GM12878 (cell line): ENCODE data around the gene PACSIN3. TPM values are rescaled to one million over a fixed set of nuclear protein-coding genes. Genes with fewer than 3 reads are reported as not detected.

Source experiments
- ATAC-seq: fragments of 200-7000 bp; cut with Tn5 transposase; 3 replicates; pipeline ENCODE4 v1.9.1; 2020; ENCODE audit warnings: mild to moderate bottlenecking, moderate library complexity
- BruUV-seq: library from RNA; stranded (reverse); fragments of 400-500 nt; replicated peaks from 2 replicates; lab custom pipeline; 2021; lab: Mats Ljungman, UMichigan
- CTCF ChIA-PET: fragments of 300-600 bp; sonication (Branson Sonifier 250); formaldehyde crosslinking; extraction: SDS; loops from one replicate; lab custom pipeline; 2021; ENCODE audit warnings: inconsistent platforms; lab: Yijun Ruan, JAX
- POLR2A ChIA-PET: fragments of 350-600 bp; formaldehyde crosslinking; extraction: SDS; loops from one replicate; lab custom pipeline; 2021; ENCODE audit warnings: inconsistent platforms; lab: Charles Lee
- RAD21 ChIA-PET: fragments of 300-600 bp; sonication (Branson Sonifier 250); formaldehyde crosslinking; loops from one replicate; lab custom pipeline; 2023; ENCODE audit warnings: antibody characterized with exemption; ENCODE audit not compliant: unreplicated experiment; lab: Charles Lee
- SMC1A ChIA-PET: fragments of 300-600 bp; sonication (Branson Sonifier 250); formaldehyde crosslinking; loops from one replicate; lab custom pipeline; 2023; ENCODE audit not compliant: unreplicated experiment, uncharacterized antibody; lab: Charles Lee
- DNase-seq: peaks from one replicate; pipeline ENCODE4 v3.0.0-alpha.2; 2011; ENCODE audit warnings: low read depth, low spot score
- FAIRE-seq: peaks from 3 replicates; lab custom pipeline; 2011; peaks lifted over from hg19 to GRCh38; lab: Jason Lieb, UNC
- H2AFZ ChIP-seq: 2 replicates; pipeline ENCODE4 v1.6.0; 2011; ENCODE audit warnings: low read depth, low read length, control low read depth; ENCODE audit not compliant: control insufficient read depth
- H3K27ac ChIP-seq: 2 replicates; pipeline ENCODE4 v1.5.1; 2011; ENCODE audit warnings: control low read depth; ENCODE audit not compliant: control insufficient read depth, insufficient read depth
- H3K27me3 ChIP-seq, 2 experiments: replicated peaks in 1 of 2; 2 replicates each; pipeline versions ENCODE4 v1.6.0 to v1.6.1; 2011; ENCODE audit warnings: low read length in 1 of 2; ENCODE audit not compliant: control insufficient read depth in 2 of 2, insufficient read depth in 2 of 2
- H3K36me3 ChIP-seq, 2 experiments: 2 replicates each; pipeline ENCODE4 v1.5.1; 2011; ENCODE audit warnings: low read length in 1 of 2; ENCODE audit not compliant: control insufficient read depth in 2 of 2, insufficient read depth in 2 of 2
- H3K4me1 ChIP-seq: 2 replicates; pipeline ENCODE4 v1.6.1; 2011; ENCODE audit warnings: mild to moderate bottlenecking, low read length, moderate library complexity, mixed read lengths; ENCODE audit not compliant: control insufficient read depth, insufficient read depth
- H3K4me2 ChIP-seq: 2 replicates; pipeline ENCODE4 v1.6.0; 2011; ENCODE audit warnings: control low read depth; ENCODE audit not compliant: control insufficient read depth, insufficient read depth
- H3K4me3 ChIP-seq: fragments of 200-600 bp; sonication (generic); 2 replicates; pipeline ENCODE4 v1.5.1; 2016
- H3K79me2 ChIP-seq: 2 replicates; pipeline ENCODE4 v1.6.0; 2011; ENCODE audit warnings: low read length; ENCODE audit not compliant: control insufficient read depth, insufficient read depth
- H3K9ac ChIP-seq: 2 replicates; pipeline ENCODE4 v1.8.0; 2011; ENCODE audit warnings: low read length, control low read depth, mixed read lengths; ENCODE audit not compliant: control insufficient read depth, insufficient read depth
- H3K9me3 ChIP-seq: replicated peaks from 3 replicates; pipeline ENCODE4 v1.5.1; 2011; ENCODE audit warnings: mild to moderate bottlenecking, low read length; ENCODE audit not compliant: control insufficient read depth, insufficient read depth
- H4K20me1 ChIP-seq: 2 replicates; pipeline ENCODE4 v1.6.0; 2011; ENCODE audit not compliant: control insufficient read depth, insufficient read depth
- RB1 ChIP-seq: fragments of 450-650 bp; formaldehyde crosslinking; IDR thresholded peaks from 2 replicates; pipeline ENCODE4 v1.6.1; 2017; ENCODE audit warnings: mild to moderate bottlenecking, borderline replicate concordance
- SMAD5 ChIP-seq: IDR thresholded peaks from 2 replicates; pipeline ENCODE4 v1.6.1; 2016; ENCODE audit warnings: antibody characterized with exemption, low read depth
- SP1 ChIP-seq: IDR thresholded peaks from one replicate; pipeline ENCODE4 v1.6.1; 2011; ENCODE audit warnings: low read depth, low read length
- STAT1 ChIP-seq: fragments of 450-650 bp; conservative IDR thresholded peaks from 2 replicates; pipeline ENCODE4 v1.6.1; 2014; ENCODE audit warnings: antibody characterized with exemption, mild to moderate bottlenecking
- WGBS: methylation state at CpG from one replicate; pipeline ENCODE4 v1.1.6; 2016; ENCODE audit warnings: low lambda C conversion rate; ENCODE audit not compliant: insufficient replicate concordance, insufficient coverage; ENCODE audit errors: missing lambda C conversion rate; 5-methylcytosine and 5-hydroxymethylcytosine counted together
- in situ Hi-C: fragments of 300-500 bp; cut with MboI; formaldehyde crosslinking; loops from 9 replicates; pipeline ENCODE4 v1.14.3; 2018; ENCODE audit warnings: mixed read lengths
- intact Hi-C: fragments of 100-400 bp; cut with micrococcal nuclease; formaldehyde crosslinking; loops from one replicate; pipeline ENCODE4 v1.14.2; 2022; ENCODE audit not compliant: unreplicated experiment
- polyA plus RNA-seq, 11 experiments: library from polyadenylated mRNA; depleted of rRNA in 4 of 11; unstranded in 6 of 11; stranded (reverse) in 5 of 11; fragments of >200 nt; fragmentation: Nextera tagmentation in 4 of 11; fragmentation: Illumina TruSeq in 1 of 11; extraction: Ambion mirVana in 4 of 11; extraction: Trizol in 1 of 11; gene quantifications; 1 replicate in 1 of 11; 2 replicates in 10 of 11; pipeline versions ENCODE4 v1.2.1 to v1.2.3, GENCODE V29; 2011 to 2016; ENCODE audit warnings: inconsistent platforms in 2 of 11, missing spikeins in 2 of 11, low read depth in 1 of 11
- total RNA-seq, 4 experiments: library from RNA; depleted of rRNA in 3 of 4; stranded (reverse); fragments of >200 nt in 3 of 4; fragmentation: Illumina TruSeq in 1 of 4; extraction: Trizol in 1 of 4; gene quantifications; 2 replicates each; pipeline versions ENCODE4 v1.2.1 to v1.2.3, GENCODE V29; 2013 to 2021
- TF ChIP-seq, protein P1 (sequence below): fragments of 450-650 bp; formaldehyde crosslinking; IDR thresholded peaks from 2 replicates; pipeline ENCODE4 v1.5.0; 2022; ENCODE audit warnings: mild to moderate bottlenecking, missing genetic modification characterization

Gene PACSIN3
- total and polyA plus RNA-seq, 10 of the 15 experiments (the other 5 are each of a cell fraction or from before 2014, with no cell fraction given), result 0.05 to 0.82 (median 0.22) TPM; not detected in 1

DNA sequence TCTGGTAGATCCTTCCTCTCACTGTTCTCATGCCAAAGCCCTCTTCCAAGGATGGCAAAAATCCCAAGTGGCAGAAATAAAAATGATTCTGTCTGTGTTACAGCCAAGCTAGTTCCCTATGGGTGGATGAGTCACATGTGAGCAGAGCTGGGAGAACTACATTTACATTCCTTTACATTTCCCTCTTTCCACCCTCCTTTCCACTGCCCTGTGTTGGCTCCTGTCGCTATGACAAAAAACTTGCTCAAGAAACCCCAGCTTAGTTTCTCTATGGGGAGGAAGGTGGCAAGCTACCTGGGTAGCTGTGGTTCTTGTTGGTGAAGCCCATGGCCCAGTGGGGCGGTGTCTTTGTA lies 18.4 kb upstream of the PACSIN3 start:
- Histone ChIP-seq H3K9ac (no peak overlapping the region), H2AFZ (no peak overlapping the region), H3K27ac (no peak overlapping the region), H4K20me1 (no peaks in the 10 kb centered on the region), H3K79me2 (no peaks in the 10 kb centered on the region), H3K27me3 (no peaks in the 10 kb centered on the region; a peak in 1 of 4 replicates), H3K36me3 (no peaks in the 10 kb centered on the region), H3K4me3 (no peak overlapping the region), H3K4me2 (no peak overlapping the region), H3K4me1 (no peaks in the 10 kb centered on the region), H3K9me3 (no peaks in the 10 kb centered on the region)
- ChIA-PET POLR2A (interaction anchor here (1.1 kb wide), 1 partner anchor 44 kb away, joined by 3 read pairs; the partner anchor contains the start of gene ACP2), RAD21 (interaction anchor here (1.1 kb wide), 1 partner anchor 44 kb away, joined by 3 read pairs; the partner anchor contains the start of gene ACP2), SMC1A (interaction anchor here (1.4 kb wide), 1 partner anchor 25 kb away, joined by 4 read pairs; no protein-coding TSS in a partner anchor), CTCF (interaction anchor here (1.3 kb wide), 1 partner anchor 27 kb away, joined by 3 read pairs; no protein-coding TSS in a partner anchor)
- intact Hi-C loops (no loop called here), in situ Hi-C loops (no loop called here)
- no peak for TF ChIP-seq RB1
- TF ChIP-seq STAT1, result no peak
- TF ChIP-seq SMAD5, result no peak
- no peak for TF ChIP-seq SP1
- TF ChIP-seq, protein P1, sequence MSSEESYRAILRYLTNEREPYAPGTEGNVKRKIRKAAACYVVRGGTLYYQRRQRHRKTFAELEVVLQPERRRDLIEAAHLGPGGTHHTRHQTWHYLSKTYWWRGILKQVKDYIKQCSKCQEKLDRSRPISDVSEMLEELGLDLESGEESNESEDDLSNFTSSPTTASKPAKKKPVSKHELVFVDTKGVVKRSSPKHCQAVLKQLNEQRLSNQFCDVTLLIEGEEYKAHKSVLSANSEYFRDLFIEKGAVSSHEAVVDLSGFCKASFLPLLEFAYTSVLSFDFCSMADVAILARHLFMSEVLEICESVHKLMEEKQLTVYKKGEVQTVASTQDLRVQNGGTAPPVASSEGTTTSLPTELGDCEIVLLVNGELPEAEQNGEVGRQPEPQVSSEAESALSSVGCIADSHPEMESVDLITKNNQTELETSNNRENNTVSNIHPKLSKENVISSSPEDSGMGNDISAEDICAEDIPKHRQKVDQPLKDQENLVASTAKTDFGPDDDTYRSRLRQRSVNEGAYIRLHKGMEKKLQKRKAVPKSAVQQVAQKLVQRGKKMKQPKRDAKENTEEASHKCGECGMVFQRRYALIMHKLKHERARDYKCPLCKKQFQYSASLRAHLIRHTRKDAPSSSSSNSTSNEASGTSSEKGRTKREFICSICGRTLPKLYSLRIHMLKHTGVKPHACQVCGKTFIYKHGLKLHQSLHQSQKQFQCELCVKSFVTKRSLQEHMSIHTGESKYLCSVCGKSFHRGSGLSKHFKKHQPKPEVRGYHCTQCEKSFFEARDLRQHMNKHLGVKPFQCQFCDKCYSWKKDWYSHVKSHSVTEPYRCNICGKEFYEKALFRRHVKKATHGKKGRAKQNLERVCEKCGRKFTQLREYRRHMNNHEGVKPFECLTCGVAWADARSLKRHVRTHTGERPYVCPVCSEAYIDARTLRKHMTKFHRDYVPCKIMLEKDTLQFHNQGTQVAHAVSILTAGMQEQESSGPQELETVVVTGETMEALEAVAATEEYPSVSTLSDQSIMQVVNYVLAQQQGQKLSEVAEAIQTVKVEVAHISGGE (CRISPR knock-in tag), result no peak
- FAIRE-seq, result no peak
- BruUV-seq, result no TSS peak
- no peak for DNase-seq
- 65% methylated on average over 2 of the region's 2 CpGs for WGBS
- ATAC-seq, result no peak
